HG02610 (cell line): Measurements from ENCODE around the gene RANBP3.

Source experiments
- ATAC-seq: cut with Tn5 transposase; IDR thresholded peaks from one replicate; pipeline ENCODE4 v1.9.1; 2021; ENCODE audit warnings: mild to moderate bottlenecking, moderate library complexity; ENCODE audit not compliant: unreplicated experiment

Gene RANBP3

GRCh38 chr19:5932146-5932545 lies 45.8 kb downstream of the RANBP3 start:
- ATAC-seq = no peak

- ATAC-seq = no peak
These were observed 46.7 kb downstream of the RANBP3 start for GRCh38 chr19:5931251-5931650.

DNA sequence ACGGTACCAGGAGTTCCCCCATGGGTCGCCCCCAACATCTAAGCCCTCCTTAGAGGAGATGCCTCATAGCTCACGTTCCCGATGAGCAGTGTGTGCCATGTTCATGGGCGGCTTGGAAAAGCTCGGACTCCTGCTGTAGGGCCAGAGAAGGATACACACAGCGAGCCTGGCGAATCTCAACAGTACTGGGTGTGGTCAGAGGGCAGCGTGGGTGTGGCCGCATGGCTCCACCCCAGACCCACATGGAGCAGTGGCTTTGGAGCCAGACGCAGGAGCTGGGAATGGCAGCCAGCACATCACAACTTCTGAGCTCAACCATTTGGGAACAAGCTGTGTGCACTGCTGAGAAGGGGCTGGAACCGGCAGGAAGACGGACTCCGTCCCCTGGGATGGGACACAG lies 48.3 kb downstream of the RANBP3 start:
- ATAC-seq = no peak

GRCh38 chr19:5929179-5929578 lies 48.8 kb downstream of the RANBP3 start:
- ATAC-seq = no peak

DNA sequence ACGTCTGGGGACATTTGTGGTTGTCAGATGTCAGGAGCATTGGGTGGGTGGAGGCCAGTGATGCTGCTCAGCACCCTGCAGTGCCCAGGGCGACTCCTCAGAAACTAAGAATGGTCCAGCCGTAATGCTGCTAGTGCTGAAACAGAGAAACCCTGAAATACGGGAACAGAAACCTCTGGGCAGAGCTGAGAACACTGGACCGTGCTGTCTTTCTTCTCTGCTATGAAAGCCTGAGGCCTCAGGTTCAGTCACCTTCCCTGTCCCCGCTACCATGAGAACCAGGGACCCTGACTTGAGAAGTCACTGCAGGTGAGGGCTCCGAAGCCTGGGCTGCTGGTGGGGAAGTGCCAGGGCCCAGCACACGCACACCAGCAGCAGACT lies 50.5 kb downstream of the RANBP3 start:
- peak; percentile 67 for ATAC-seq

GRCh38 chr19:5926641-5927440 lies 51.1 kb downstream of the RANBP3 start:
- no peak for ATAC-seq

GRCh38 chr19:5925830-5926427 lies 52.0 kb downstream of the RANBP3 start:
- no peak for ATAC-seq

- no peak for ATAC-seq
These were observed 54.6 kb downstream of the RANBP3 start for GRCh38 chr19:5923356-5923755.

GRCh38 chr19:5922161-5922545 lies 55.8 kb downstream of the RANBP3 start:
- no peak for ATAC-seq

DNA sequence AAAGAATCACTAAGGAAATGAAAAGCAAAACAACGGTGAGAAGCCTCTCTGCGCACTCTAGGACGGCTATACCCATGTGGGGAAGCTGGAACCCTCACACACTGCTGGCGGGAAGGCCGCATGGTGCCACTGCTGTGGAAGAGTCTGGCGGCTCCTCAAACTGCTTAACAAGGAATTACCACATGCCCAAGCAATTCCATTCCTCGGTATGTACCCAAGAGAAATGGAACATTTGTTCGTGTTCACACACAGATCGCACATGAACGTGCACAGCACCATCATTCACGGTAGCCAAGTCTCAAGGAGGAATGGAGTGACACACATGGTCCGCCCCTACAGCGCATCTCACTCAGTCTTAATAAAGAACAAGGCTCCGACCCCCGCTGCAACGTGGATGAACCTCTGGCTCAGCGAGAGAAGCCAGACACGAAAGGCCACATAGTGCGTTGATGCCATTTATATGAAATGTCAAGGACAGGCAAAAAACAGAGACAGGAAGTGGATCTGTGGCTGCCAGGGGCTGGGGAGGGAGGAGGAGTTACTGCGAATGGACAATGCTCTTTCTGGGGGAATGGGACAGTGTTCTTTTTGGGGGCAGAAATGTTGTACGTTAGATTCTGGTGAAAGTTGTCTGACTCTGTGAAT lies 56.3 kb downstream of the RANBP3 start:
- no peak for ATAC-seq

DNA sequence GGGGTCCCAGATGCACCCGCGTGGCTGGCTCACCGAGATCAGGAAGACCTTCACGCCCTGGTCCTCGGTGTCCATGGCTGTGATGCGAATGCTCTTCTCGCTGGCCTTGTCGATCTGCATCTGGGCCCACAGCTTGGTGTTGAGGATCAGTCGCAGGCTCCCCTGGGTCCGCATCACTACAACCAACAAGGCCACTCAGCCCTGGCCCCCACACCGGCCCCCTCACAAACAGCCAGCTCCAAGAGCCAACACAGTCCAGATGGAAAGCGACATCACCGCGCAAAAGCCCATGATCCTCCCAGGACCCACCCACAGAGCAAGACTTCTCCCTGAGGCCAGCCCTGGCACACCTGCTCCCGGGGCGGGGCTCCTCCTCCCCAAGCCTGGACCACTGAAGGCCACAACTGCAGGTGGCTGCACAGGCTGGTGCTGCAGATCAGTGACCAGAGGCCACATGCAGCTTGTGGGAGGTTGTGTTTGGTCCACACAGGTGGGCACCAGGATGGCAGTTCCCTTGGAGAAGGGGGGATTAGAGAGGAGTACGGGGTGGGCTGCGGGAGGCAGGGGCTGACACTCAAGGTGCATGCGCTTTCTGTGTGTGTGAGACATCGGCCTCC lies 59.4 kb downstream of the RANBP3 start:
- ATAC-seq = no peak

DNA sequence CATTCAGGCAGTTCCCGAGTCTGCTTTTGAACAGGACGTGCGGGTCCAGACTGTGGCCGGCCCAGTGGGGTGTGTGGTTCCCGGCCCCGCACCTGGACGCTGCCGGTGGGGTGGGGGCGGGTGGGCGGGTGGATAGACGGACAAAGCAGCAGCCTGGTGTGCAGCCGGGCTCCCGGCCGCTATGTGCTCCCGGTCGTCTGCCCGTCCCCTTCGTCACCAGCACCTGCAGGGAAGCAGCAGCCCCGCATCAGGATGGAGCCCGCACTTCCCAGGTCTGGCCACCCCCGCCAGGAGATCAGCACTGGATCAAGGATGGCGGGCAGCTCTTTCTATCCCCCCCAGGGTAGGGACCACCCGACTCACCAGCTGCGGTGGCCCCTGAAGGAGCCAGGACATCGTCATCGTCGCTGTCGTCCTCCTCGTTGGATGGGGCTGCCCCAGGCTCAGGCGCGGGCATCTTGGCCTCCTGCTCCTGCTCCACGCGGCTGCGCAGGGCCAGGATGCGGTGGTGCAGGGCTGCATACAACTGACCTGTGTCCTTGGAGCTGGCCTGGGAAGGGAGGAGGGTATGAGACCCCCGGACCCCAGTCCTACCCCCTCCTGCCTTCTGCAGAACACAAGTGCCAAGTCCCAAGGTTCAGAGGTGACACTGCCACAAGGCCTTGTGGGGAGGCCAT lies 60.4 kb downstream of the RANBP3 start:
- no peak for ATAC-seq

DNA sequence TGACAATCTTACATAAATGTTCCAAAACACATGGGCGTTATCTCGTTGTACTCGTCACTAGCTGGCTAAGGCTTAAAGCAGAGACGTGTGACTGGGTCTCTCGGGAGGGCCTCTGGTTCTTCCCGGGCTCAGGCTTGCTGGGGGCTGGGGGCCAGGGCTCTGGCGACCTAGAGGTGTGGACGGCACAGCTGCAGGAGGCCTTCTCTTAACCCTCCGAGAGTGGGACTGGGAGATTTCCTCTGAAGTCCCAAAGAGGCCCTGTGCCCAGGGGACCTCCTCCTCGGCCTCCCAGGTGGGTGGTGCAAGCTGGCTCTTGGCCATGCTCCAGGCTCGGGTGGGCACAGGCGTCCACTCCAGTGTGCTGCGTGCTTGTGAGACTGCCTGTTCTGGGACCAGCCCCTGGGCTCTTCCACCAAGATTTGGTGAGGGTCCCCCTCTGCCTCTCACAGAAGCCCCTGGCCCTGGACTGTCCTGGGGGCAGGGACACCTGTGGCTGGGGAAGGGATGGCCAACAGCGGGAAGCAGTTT lies 61.7 kb downstream of the RANBP3 start:
- ATAC-seq = no peak

GRCh38 chr19:5915782-5916165 lies 62.2 kb downstream of the RANBP3 start:
- no peak for ATAC-seq

DNA sequence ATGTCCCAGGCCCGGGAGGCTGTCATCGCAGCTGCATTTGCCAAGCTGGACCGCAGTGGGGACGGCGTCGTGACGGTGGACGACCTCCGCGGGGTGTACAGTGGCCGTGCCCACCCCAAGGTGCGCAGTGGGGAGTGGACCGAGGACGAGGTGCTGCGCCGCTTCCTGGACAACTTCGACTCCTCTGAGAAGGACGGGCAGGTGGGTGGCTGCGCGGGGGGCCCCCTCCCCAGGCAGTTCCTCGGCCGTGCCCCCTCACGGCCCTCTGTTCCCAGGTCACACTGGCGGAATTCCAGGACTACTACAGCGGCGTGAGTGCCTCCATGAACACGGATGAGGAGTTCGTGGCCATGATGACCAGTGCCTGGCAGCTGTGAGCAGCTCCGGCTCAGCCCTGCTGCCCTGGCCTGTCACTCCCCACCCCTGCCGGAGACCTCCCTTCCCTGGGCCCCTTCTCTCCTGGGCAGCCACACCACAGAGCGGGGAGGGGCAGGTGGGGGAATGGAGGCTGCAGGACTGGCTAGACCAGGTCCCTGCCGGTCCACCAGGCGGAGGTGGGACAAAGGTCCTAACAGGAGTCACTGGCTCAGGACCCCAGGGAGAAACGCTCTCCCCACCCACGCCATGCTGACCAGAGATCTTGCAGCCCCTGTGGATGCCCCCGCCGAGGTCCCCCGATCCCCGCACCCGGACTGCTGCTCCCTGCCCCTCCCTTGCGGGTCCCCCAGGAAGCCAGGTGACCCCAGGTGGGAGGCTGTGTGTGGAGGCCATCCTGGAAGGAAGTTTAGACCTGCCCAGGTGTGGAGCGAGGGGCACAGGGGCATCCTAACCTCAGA lies 62.8 kb downstream of the RANBP3 start:
- no peak for ATAC-seq

GRCh38 chr19:5914358-5914774 lies 63.6 kb downstream of the RANBP3 start:
- ATAC-seq = no peak

DNA sequence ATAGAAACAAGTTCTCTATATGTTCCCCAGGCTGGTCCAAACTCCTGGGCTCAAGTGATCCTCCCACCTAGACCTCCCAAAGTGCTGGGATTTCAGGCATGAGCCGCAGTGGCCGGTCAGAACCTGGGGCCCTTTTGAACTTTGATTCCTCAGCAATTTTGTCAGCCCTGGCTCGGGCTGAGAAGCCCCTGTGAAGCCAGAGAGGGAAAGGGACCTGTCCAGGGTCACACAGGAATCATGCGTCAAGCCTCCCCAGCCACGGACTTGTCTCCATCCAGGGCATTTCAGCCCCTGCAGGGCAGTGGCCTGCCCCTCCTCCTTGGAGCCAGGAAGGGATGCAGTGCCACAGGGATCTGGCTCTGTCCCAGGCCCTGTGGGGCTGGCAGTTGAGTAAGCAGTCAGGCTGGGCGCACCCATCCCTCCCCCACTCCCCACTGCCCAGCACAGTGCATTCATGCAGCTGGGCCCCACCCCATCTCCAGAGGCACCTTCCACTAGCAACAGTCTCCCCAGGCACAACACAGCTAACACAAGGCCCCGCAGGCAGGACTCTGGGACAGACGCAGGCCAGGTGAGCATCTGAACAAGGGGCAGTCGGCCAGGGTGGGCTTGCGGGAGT lies 64.1 kb downstream of the RANBP3 start, which contains the start of gene CAPS:
Gene CAPS (plus strand): TSS at position 516 of the 619 bp plus-strand sequence. CDS start 153 bp downstream, outside the sequence.
- no peak for ATAC-seq

- ATAC-seq = no peak
These were observed 66.6 kb downstream of the RANBP3 start for GRCh38 chr19:5911366-5911765.

GRCh38 chr19:5910638-5910907 lies 67.4 kb downstream of the RANBP3 start:
- no peak for ATAC-seq
